CD8-positive, alpha-beta memory T cell (primary cell): ENCODE results near the gene SLC6A13. TPM values are rescaled to one million over a fixed set of nuclear protein-coding genes. Genes with fewer than 3 reads are reported as not detected.
A peak's percentile ranks its signal among the peaks of the same experiment; 100 is the strongest.

ENCODE experiments used
- CTCF ChIA-PET: fragments of 350-600 bp; sonication (Branson Sonifier 250); formaldehyde crosslinking; loops from one replicate; lab custom pipeline; 2021; ENCODE audit warnings: antibody characterized with exemption; lab: Charles Lee
- POLR2A ChIA-PET: fragments of 350-600 bp; sonication (Branson Sonifier 250); formaldehyde crosslinking; loops from one replicate; lab custom pipeline; 2021; ENCODE audit warnings: antibody characterized with exemption; lab: Charles Lee
- DNase-seq, 5 donors: peaks; one replicate each; pipeline versions ENCODE4 v3.0.0 to v3.0.0-alpha.2; 2020 to 2022; ENCODE audit warnings: mixed read lengths in 1 of 5
- H3K27ac ChIP-seq: one replicate; pipeline ENCODE4 v1.7.0; 2013; ENCODE audit warnings: low read depth, mild to moderate bottlenecking, low read length, moderate library complexity
- H3K27me3 ChIP-seq: 2 replicates; pipeline ENCODE4 v1.7.0; 2013; ENCODE audit warnings: low read length, mild to moderate bottlenecking; ENCODE audit not compliant: insufficient read depth, poor library complexity, severe bottlenecking
- H3K36me3 ChIP-seq: 2 replicates; pipeline ENCODE4 v1.7.0; 2013; ENCODE audit warnings: mild to moderate bottlenecking, low read length, moderate library complexity; ENCODE audit not compliant: insufficient read depth
- H3K4me1 ChIP-seq: 2 replicates; pipeline ENCODE4 v1.7.0; 2013; ENCODE audit warnings: mild to moderate bottlenecking, low read length, moderate library complexity; ENCODE audit not compliant: insufficient read depth
- H3K4me3 ChIP-seq: 2 replicates; pipeline ENCODE4 v1.7.0; 2013; ENCODE audit warnings: mild to moderate bottlenecking, low read length
- H3K9me3 ChIP-seq: 2 replicates; pipeline ENCODE4 v1.7.0; 2013; ENCODE audit warnings: mild to moderate bottlenecking, low read length
- H3K27ac Mint-ChIP-seq, 8 donors: one replicate each; pipeline ENCODE4 v1.8.0; 2020 to 2021; ENCODE audit warnings: mixed read lengths in 8 of 8, mild to moderate bottlenecking in 6 of 8, inconsistent platforms in 3 of 8, moderate library complexity in 3 of 8
- H3K27me3 Mint-ChIP-seq, 2 donors: one replicate each; pipeline ENCODE4 v1.8.0; 2020 to 2021; ENCODE audit warnings: mixed read lengths in 2 of 2, mild to moderate bottlenecking in 1 of 2, moderate library complexity in 1 of 2
- H3K36me3 Mint-ChIP-seq, 3 donors: one replicate each; pipeline ENCODE4 v1.8.0; 2020 to 2021; ENCODE audit warnings: mixed read lengths in 3 of 3, inconsistent platforms in 1 of 3, mild to moderate bottlenecking in 1 of 3
- H3K4me1 Mint-ChIP-seq, 3 donors: one replicate each; pipeline ENCODE4 v1.8.0; 2020 to 2021; ENCODE audit warnings: mixed read lengths in 3 of 3, inconsistent platforms in 1 of 3, mild to moderate bottlenecking in 1 of 3
- H3K4me3 Mint-ChIP-seq, 7 donors: one replicate each; pipeline ENCODE4 v1.8.0; 2020 to 2021; ENCODE audit warnings: mixed read lengths in 7 of 7, mild to moderate bottlenecking in 6 of 7, moderate library complexity in 4 of 7, inconsistent platforms in 2 of 7
- H3K9me3 Mint-ChIP-seq, 5 donors: one replicate each; pipeline ENCODE4 v1.8.0; 2020 to 2022; ENCODE audit warnings: mixed read lengths in 5 of 5, mild to moderate bottlenecking in 3 of 5, moderate library complexity in 2 of 5, inconsistent platforms in 1 of 5
- polyA plus RNA-seq: library from polyadenylated mRNA; unstranded; fragments of 300-500 nt; fragmentation: Illumina TruSeq; gene quantifications from one replicate; pipeline ENCODE4 v1.2.3, GENCODE V29; 2021
- total RNA-seq, 2 experiments: library from RNA; stranded (reverse); gene quantifications; one replicate each; pipeline ENCODE4 v1.2.3, GENCODE V29; 2021

The SLC6A13 gene
- total and polyA plus RNA-seq, 3 experiments from 2014 or later: 0.09 to 0.31 TPM; not detected in 1

- Mint-ChIP-seq H3K9me3 (no peaks in the 10 kb centered on the region), H3K4me3 (no peak overlapping the region), H3K27me3 (peaks cover 4 to 48% of the 10 kb centered on the region in 2 donors), H3K36me3 (no peaks in the 10 kb centered on the region), H3K4me1 (peaks cover under 1 to 5% (median 5%) of the 10 kb centered on the region in 3 donors), H3K27ac (no peak overlapping the region)
- no peak overlapping the region for H3K4me3 ChIP-seq
- H3K27me3 ChIP-seq: no peaks in the 10 kb centered on the region
- no peaks in the 10 kb centered on the region for H3K4me1 ChIP-seq
- no peak overlapping the region for H3K27ac ChIP-seq
- ChIA-PET POLR2A (no interaction called here), CTCF (no interaction called here)
- H3K9me3 ChIP-seq: no peaks in the 10 kb centered on the region
- DNase-seq: no peak
- no peaks in the 10 kb centered on the region for H3K36me3 ChIP-seq
Observed at GRCh38 chr12:175250-175649, 87.4 kb downstream of the SLC6A13 start.

GRCh38 chr12:174596-174995 lies 88.0 kb downstream of the SLC6A13 start:
- ChIA-PET CTCF (no interaction called here), POLR2A (no interaction called here)
- Histone ChIP-seq H3K4me1 (no peaks in the 10 kb centered on the region), H3K4me3 (no peak overlapping the region), H3K36me3 (no peaks in the 10 kb centered on the region), H3K27ac (no peak overlapping the region), H3K9me3 (no peaks in the 10 kb centered on the region), H3K27me3 (no peaks in the 10 kb centered on the region)
- no peak for DNase-seq
- H3K4me1 Mint-ChIP-seq: peaks cover 0 to 3% (median 0%) of the 10 kb centered on the region in 3 donors
- no peaks in the 10 kb centered on the region for H3K36me3 Mint-ChIP-seq
- H3K27me3 Mint-ChIP-seq: peaks cover 4 to 48% of the 10 kb centered on the region in 2 donors
- H3K9me3 Mint-ChIP-seq: no peaks in the 10 kb centered on the region
- H3K27ac Mint-ChIP-seq: no peak overlapping the region
- no peak overlapping the region for H3K4me3 Mint-ChIP-seq

GRCh38 chr12:174124-174523 lies 88.5 kb downstream of the SLC6A13 start:
- Histone ChIP-seq H3K4me3 (no peak overlapping the region), H3K9me3 (no peaks in the 10 kb centered on the region), H3K4me1 (no peaks in the 10 kb centered on the region), H3K27ac (no peak overlapping the region), H3K27me3 (no peaks in the 10 kb centered on the region), H3K36me3 (no peaks in the 10 kb centered on the region)
- ChIA-PET POLR2A (no interaction called here), CTCF (no interaction called here)
- Mint-ChIP-seq H3K4me3 (peak overlapping the region in 1 of 7 donors; percentile 48), H3K36me3 (no peaks in the 10 kb centered on the region), H3K27me3 (peaks cover 4 to 51% of the 10 kb centered on the region in 2 donors), H3K4me1 (peaks cover 0 to 8% (median 0%) of the 10 kb centered on the region in 3 donors), H3K27ac (no peak overlapping the region), H3K9me3 (no peaks in the 10 kb centered on the region)
- no peak for DNase-seq

GRCh38 chr12:172732-173161 lies 89.9 kb downstream of the SLC6A13 start:
- no peak overlapping the region for H3K4me3 Mint-ChIP-seq
- CTCF ChIA-PET: no interaction called here

GRCh38 chr12:171743-172676 lies 90.6 kb downstream of the SLC6A13 start:
- no peak for DNase-seq
- Mint-ChIP-seq H3K4me1 (peaks cover 0 to 15% (median 5%) of the 10 kb centered on the region in 3 donors), H3K4me3 (no peak overlapping the region), H3K36me3 (no peaks in the 10 kb centered on the region), H3K27me3 (peaks cover 4 to 42% of the 10 kb centered on the region in 2 donors), H3K27ac (peak overlapping the region in 1 of 8 donors; percentile 23), H3K9me3 (no peaks in the 10 kb centered on the region)
- no peaks in the 10 kb centered on the region for H3K36me3 ChIP-seq
- POLR2A ChIA-PET: no interaction called here
- no peaks in the 10 kb centered on the region for H3K27me3 ChIP-seq
- CTCF ChIA-PET: no interaction called here
- H3K9me3 ChIP-seq: no peaks in the 10 kb centered on the region
- H3K4me1 ChIP-seq: no peaks in the 10 kb centered on the region
- H3K4me3 ChIP-seq: no peak overlapping the region
- H3K27ac ChIP-seq: no peak overlapping the region

More at GRCh38 chr12:172732-173161, 89.9 kb downstream of the SLC6A13 start:
- H3K27ac Mint-ChIP-seq: peak overlapping the region in 1 of 8 donors; percentile 23
- Histone ChIP-seq H3K4me1 (no peaks in the 10 kb centered on the region), H3K27ac (no peak overlapping the region), H3K36me3 (no peaks in the 10 kb centered on the region), H3K4me3 (no peak overlapping the region), H3K9me3 (no peaks in the 10 kb centered on the region), H3K27me3 (no peaks in the 10 kb centered on the region)
- H3K27me3 Mint-ChIP-seq: peaks cover 4 to 40% of the 10 kb centered on the region in 2 donors
- H3K9me3 Mint-ChIP-seq: no peaks in the 10 kb centered on the region
- peaks cover 0 to 15% (median 5%) of the 10 kb centered on the region in 3 donors for H3K4me1 Mint-ChIP-seq
- POLR2A ChIA-PET: no interaction called here
- DNase-seq: no peak
- H3K36me3 Mint-ChIP-seq: no peaks in the 10 kb centered on the region

- no peaks in the 10 kb centered on the region for H3K9me3 ChIP-seq
- no peak overlapping the region for H3K27ac Mint-ChIP-seq
- no peak overlapping the region for H3K27ac ChIP-seq
- peaks cover 0 to 15% (median 5%) of the 10 kb centered on the region in 3 donors for H3K4me1 Mint-ChIP-seq
- no peaks in the 10 kb centered on the region for H3K36me3 ChIP-seq
- no peaks in the 10 kb centered on the region for H3K9me3 Mint-ChIP-seq
- DNase-seq: no peak
- H3K4me1 ChIP-seq: no peaks in the 10 kb centered on the region
- H3K4me3 Mint-ChIP-seq: no peak overlapping the region
- H3K4me3 ChIP-seq: no peak overlapping the region
- POLR2A ChIA-PET: no interaction called here
- CTCF ChIA-PET: no interaction called here
- no peaks in the 10 kb centered on the region for H3K36me3 Mint-ChIP-seq
- peaks cover 4 to 37% of the 10 kb centered on the region in 2 donors for H3K27me3 Mint-ChIP-seq
- no peaks in the 10 kb centered on the region for H3K27me3 ChIP-seq
Observed at GRCh38 chr12:171276-171675, 91.4 kb downstream of the SLC6A13 start.

Other genes starting within 250 kb of the SLC6A13 start
- under 1 TPM; 0.53 to 0.88 TPM for gene IQSEC3, start 196.1 kb downstream of the SLC6A13 start, total RNA-seq
- not detected for gene IQSEC3, start 196.1 kb downstream of the SLC6A13 start, polyA plus RNA-seq
- gene SLC6A12, start 48.7 kb downstream of the SLC6A13 start, total RNA-seq: under 1 TPM; 0.16 to 0.37 TPM
- not detected for gene SLC6A12, start 48.7 kb downstream of the SLC6A13 start, polyA plus RNA-seq
- gene KDM5A, start 126.5 kb upstream of the SLC6A13 start, total RNA-seq: 10 to 100 TPM; 71.8 to 75.6 TPM
- 76.6 TPM for gene KDM5A, start 126.5 kb upstream of the SLC6A13 start, polyA plus RNA-seq
- gene CCDC77, start 138.8 kb upstream of the SLC6A13 start, total RNA-seq: 10 to 100 TPM; 14.0 to 14.7 TPM
- 5.9 TPM for gene CCDC77, start 138.8 kb upstream of the SLC6A13 start, polyA plus RNA-seq
- gene B4GALNT3, start 197.1 kb upstream of the SLC6A13 start, total RNA-seq: 1 to 10 TPM; 3.1 to 3.5 TPM
- 6.9 TPM for gene B4GALNT3, start 197.1 kb upstream of the SLC6A13 start, polyA plus RNA-seq